Right forelimb (tissue), 1 donor: ENCODE measurements around the gene SUSD2.
"Not testable (repeated sequence)": the region's sequence is repeated elsewhere in the genome, so short reads cannot be mapped to it uniquely, and the experiment has no call there.

Experiments used
- DNase-seq: peaks from one replicate; pipeline ENCODE4 v3.0.0-alpha.2; 2018

Gene SUSD2

DNA sequence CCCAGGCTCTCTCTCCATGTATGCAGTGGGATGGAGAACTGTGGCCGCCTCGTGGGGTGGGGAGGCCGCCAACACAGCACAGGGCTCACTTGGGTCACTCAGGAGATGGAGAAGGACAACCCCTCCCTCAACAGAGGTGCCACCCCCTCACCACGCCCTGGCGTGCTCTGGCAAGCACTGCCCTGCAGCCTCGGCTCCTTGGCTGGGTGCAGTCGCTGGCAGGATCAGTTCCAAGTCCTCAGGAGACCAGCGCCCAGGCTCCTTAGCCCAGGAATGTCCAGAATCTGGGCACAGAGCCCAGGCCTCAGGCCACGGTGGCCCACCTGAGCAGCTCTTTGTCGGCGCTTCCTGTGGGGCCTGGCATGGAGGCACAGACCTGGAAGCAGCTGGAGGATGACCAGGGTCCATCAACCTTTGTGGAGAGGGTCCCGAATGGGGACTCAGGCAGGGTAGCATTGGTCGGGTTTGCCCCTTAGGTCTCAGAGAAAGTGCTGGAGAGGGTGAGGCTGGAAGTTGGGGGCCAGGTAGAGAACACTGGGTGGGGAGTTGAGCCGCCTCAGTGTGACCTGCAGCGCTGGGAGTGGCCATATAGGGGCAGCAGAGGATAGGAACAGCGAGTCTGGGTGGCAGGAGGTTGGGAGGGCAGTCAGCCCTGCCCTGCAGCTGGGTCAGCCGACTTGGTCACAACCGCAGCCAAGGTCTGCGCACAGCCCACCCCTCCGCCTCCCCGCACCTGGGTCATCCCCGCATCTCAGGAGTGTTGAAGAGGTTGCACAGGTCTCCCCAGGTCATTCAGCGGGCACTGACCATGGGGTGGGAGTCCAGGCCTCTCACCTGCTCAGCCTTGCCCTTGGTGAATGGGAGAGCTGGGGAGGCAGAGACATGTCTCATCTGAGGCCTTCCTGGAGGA, 8.2 kb downstream of the SUSD2 start:
- DNase-seq: peak; percentile 75

DNA sequence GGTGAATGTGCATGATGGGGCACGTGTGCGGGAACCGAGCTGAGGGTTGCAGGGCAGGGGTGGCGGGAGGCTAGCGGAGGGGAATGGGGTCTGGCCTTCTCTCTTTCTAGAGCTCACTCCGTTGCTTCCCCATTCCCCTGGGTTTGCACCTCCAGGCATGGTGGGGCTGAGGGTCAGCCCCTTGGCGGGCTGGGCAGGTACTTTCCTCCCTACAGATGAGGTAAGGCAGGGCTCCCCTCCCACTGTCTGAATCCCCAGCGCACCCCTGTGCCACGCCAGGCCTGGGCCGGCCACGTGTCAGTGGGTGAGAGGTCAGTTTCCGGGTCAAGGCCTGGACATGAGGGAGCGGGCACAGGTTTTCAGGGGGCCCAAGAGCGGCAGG, 8.9 kb downstream of the SUSD2 start:
- no peak for DNase-seq

DNA sequence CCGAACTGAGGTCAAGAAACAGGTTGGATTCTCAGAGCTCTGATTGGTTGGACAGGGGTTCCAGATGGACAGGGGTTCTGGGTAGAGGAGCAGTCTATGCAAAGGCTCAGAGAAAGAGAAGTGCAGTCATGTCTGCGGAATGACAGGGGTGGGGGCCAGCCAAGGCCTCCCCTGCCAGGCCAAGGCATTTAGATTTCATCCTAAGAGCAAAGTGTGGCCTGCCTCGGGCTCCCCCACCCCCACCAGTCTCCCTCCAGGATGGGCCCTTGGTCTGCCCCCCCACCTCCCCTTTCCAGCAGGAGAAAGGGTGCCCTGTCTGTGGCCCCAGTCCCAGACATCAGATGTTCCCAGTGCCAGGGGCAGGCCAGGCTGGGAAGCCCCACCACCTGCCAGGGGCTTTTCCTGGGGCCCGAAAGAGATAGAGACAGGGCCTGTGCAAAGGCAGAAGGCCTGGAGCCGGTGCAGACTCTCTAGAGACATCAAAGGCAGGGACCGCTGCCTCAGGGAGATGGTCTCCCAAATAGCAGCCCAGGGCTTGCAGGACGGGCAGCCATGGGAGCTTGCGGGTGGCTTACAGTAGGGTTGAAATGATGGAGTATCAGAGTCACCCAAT, 9.4 kb downstream of the SUSD2 start:
- DNase-seq: no peak

- no peak for DNase-seq
Measured at GRCh38 chr22:24191381-24191841, 10.1 kb downstream of the SUSD2 start.

DNA sequence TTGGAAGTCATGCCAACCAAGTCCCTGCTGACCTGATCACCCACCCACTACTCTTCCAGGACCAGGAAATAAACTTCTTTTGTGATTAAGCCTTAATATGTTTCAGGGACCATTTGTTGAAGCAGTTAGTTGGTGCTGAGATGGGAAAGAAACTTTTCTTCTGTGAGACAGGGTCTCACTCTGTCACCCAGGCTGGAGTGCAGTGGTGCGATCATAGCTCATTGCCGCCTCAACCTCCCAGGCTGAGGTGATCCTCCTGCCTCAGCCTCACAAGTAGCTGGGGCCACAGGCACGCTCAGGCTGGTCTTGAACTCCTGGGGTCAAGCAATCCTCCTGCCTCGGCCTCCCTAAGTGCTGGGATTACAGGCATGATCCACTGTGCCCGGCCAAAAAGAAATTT, 10.6 kb downstream of the SUSD2 start:
- DNase-seq: no peak

DNA sequence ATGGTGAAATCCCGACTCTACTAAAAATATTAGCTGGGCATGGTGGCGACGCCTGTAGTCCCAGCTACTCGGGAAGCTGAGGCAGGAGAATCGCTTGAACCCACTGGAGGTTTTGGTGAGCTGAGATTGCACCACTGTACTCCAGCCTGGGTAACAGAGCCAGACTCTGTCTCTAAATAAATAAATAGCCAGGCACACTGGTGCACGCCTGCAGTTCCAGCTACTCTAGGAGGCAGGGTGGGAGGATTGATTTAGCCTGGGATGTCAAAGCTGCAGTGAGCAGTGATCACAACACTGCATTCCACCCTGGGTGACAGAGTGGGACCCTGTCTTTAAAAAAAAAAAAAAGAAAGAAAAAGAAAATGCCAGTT, 17.4 kb downstream of the SUSD2 start:
- DNase-seq: no peak

GRCh38 chr22:24200619-24201212, 19.4 kb downstream of the SUSD2 start:
- DNase-seq: no peak

GRCh38 chr22:24201681-24202614, 20.7 kb downstream of the SUSD2 start:
- DNase-seq: no peak

DNA sequence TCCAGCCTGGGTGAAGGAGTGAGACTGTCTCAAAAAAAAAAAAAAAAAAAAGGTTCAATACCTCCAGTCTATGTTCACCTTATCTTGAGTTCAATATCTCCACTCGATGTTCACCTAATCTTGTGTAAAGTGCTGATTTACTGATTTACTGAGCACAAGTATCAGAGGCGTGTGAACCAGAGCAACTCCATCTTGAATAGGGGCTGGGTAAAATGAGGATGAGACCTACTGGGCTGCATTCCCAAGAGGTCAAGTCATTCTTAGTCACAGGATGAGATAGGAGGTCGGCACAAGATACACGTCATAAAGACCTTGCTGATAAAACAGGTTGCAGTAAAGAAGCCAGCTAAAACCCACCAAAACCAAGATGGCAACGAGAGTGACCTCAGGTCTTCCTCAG, 22.6 kb downstream of the SUSD2 start:
- DNase-seq: not testable (repeated sequence)

DNA sequence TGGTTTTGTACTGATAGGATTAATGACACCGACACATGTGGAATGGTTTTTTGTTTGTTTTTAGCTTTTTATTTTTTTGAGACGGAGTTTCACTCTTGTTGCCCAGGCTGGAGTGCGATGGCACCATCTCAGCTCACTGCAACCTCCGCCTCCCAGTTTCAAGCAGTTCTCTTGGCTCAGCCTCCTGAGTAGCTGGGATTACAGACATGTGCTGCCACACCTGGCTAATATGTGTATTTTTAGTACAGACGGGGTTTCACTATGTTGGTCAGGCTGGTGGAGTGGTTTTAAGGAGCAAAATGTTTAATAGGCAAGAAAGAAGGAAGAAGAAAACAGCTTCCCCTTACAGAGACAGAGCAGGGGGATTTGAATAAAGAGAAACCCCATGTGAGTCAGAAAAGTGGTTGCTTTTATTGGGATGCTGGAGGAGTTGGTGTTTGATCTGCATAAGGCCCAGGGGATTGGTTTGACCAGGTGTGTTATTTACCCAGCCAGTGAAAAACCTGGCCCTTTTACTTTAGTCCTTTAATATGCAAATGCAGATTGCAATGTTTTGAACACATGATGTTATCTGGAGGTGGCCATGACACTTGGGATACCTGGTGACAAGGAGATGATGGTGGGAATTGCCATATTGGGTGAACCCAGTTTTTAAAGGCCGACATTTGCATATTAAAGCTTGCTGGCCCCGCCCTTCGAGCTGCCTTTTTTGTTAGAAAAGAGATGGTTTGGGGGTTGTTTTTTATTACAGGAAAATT, 24.3 kb downstream of the SUSD2 start:
- DNase-seq: no peak

DNA sequence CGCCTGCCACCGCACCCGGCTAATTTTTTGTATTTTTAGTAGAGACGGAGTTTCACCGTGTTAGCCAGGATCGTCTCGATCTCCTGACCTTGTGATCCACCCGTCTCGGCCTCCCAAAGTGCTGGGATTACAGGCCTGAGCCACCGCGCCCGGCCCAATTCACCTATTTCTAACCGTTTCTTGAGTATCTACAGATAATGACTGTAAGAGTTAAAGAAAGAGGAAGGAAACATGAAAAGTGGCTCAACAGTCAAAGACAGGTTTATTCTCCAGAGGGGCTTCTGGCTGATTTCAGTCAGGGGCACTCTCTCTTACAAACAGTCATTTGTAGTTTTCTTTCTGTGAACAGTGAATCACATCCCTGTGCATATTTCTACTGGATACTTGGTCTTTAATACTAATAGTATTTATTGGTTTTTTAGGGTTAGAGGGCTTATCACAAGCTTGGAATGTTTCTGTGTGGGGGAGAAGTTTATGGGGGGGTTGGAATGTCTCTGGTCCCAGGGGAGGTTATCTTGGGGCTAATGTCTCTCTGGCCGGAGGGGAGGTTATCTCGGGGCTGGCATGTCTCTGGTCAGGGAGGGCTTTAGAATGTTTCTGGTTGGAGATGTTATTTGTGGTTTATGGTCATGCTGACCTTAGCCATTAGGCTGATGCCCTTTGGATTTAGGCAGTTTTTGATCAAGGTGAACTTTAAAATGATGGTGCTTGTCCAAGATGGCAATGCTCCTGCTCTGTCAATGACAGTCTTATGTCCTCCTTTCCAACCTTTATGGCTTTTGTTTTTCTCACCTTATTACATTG, 25.4 kb downstream of the SUSD2 start:
- DNase-seq: not testable (repeated sequence)

DNA sequence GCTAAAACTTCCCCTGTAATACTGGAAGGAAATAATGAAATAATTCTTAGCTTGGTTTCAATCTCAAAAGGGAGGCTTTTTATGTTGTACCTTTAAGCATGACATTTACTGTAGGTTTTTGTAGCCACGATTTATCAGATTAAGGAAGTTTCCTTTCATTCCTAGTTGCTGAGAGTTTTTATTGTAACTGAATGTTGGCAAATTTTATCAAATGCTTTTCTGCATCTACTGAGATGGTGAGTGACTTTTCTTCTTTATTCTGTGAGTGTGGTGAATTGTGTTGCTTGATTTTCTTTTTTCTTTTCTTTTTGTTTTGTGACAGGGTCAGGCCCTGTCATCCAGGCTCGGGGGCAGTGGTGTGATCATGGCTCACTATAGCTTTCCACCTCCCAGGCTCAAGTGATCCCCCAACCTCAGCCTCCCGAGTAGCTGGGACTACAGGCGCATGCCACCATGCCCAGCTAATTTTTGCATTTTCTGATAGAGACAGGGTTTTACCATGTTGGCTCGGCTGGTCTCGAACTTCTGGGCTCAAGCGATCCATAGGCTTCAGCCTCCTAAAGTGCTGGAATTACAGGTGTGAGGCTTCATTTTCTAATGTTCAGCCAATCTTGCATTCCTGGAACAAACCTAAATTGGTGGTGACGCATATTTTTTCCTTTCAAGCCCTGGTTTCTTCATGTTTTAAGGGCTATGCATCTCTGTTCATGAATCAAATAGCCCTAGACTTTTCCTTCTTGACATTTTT, 26.2 kb downstream of the SUSD2 start:
- no peak for DNase-seq

DNA sequence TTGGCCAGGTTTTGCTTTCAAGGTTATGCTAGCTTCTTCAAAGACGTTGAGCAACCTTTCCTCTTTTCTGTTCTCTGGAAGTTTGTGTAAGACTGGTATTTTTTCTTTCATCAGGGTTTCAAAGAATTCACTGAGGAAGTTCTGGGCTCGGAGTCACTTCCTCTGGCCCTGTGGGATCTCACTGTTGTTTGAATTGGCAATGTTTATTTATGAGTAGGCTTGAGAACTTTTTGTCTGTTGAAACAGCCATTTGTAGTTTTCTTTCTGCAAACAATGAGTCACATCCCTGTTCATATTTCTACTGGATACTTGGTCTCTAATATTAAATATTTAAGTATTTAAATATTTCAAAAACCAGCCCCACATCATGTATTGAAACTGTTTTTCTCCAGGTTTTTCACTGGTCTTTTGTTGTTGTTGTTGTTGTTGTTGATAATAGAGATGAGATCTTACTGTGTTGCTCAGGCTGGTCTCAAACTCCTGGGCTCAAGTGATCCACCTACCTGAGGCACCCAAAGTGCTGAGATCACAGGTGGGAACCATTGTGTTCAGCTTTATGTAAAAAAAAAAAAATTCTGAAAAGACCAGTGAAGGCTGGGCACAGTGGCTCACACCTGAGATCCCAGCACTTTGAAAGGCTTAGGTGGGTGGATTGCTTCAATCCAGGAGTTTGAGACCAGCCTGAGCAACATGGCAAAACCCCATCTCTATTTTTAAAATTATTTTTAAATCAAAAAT, 26.9 kb downstream of the SUSD2 start:
- DNase-seq: no peak

DNA sequence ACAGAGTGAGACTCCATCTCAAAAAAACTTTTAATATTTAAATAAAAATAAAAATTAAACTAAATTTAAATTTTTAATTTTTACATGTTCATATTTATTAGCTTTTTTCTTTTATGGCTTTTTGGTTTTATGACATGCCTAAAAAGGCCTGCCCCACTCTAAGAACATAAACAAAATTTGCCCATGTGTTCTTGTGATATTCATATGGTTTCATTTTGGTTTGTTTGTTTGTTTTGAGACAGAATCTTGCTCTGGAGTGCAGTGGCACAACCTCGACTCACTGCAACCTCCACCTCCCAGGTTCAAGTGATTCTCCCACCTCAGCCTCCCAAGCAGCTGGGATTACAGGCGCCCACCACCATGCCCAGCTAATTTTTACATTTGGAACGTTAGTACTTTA, 27.7 kb downstream of the SUSD2 start:
- DNase-seq: no peak

DNA sequence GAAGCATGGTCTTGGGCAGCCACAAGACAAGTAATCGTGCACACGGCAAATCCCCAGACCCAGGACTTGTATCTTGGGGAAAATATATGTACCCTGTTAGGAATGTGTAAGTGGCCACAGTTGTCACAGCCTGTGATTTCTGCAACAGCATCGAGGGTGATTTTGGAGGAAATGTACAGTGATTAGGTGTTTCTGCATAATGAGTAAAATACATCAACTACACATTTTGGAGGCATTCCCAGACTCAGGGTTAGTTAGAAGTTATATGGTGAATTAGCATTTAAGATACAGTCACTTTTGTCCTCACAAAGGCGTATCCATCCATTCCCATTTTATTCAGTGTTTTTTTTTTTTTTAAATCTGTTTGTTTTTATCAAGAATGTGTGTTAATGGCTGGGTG, 28.4 kb downstream of the SUSD2 start:
- DNase-seq: no peak

DNA sequence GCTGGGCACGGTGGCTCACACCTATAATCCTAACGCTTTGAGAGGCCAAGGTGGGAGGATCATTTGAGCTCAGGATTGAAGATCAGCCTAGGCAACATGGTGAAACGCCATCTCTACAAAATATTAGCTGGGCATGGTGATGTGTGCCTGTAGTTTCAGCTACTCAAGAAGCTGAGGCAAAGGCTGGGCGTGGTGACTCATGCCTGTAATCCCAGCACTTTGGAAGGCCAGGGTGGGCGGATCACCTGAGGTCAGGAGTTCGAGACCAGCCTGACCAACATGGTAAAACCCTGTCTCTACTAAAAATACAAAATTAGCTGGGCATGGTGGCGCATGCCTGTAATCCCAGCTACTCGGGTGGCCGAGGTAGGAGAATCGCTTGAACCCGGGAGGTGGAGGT, 29.1 kb downstream of the SUSD2 start:
- DNase-seq: not testable (repeated sequence)

DNA sequence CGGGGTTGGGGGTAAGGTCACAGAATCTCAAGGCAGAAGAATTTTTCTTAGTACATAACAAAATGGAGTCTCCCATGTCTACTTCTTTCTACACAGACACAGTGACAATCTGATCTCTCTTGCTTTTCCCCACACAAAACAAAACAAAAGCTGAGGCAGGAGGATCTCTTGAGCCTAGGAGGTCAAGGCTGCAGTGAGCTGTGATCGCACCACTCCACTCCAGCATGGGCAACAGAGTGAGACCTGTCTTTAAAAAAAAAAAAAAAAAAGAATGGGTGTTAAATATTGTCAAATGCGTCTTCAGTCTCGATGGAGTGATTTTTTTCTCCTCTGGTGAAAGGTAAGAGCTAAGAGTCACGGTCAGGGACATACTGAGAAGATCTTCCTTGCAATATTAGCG, 30.4 kb downstream of the SUSD2 start:
- DNase-seq: not testable (repeated sequence)

DNA sequence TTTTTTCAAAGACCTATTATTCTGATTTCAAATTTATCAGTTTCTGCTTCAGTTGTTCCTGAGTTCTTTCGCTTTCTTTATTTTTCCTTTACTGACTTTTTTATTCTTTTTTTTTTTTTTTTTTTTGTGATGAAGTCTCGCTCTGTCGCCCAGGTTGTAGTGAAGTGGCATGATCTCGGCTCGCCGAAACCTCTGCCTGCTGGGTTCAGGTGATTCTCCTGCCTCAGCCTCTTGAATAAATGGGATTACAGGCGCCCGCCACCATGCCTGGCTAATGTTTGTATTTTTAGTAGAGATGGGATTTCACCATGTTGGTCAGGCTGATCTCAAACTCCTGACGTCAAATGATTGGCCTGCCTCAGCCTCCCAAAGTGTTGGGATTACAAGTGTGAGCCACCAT, 31.8 kb downstream of the SUSD2 start:
- DNase-seq: not testable (repeated sequence)

- no peak for DNase-seq
Measured at GRCh38 chr22:24214467-24215285, 33.4 kb downstream of the SUSD2 start.
